GM23248 (cell line): ENCODE measurements around the gene SLC9A5.

Experiments used
- EZH2 ChIP-seq: fragments of 200-600 bp; sonication (generic); IDR thresholded peaks from 2 replicates; pipeline ENCODE4 v1.6.1; 2018; ENCODE audit warnings: antibody characterized with exemption, mild to moderate bottlenecking; ENCODE audit not compliant: insufficient read depth, poor library complexity, severe bottlenecking
- EZH2phosphoT487 ChIP-seq: fragments of 200-600 bp; sonication (generic); IDR thresholded peaks from 2 replicates; pipeline ENCODE4 v1.6.1; 2018; ENCODE audit warnings: antibody characterized with exemption, moderate library complexity, mild to moderate bottlenecking, low read depth; ENCODE audit not compliant: insufficient read depth

GRCh38 chr16:67206838-67207248 lies 41.9 kb upstream of the SLC9A5 start:
- TF ChIP-seq EZH2 (no peak), EZH2phosphoT487 (no peak)
